Mesenchymal stem cell (in vitro differentiated cells and primary cell): Measurements from ENCODE around the gene B3GNT9.

ENCODE experiments used
- DNase-seq: peaks from one replicate; pipeline ENCODE4 v3.0.0-alpha.2; 2013
- H2AFZ ChIP-seq: one replicate; pipeline ENCODE4 v1.6.1; 2013; ENCODE audit warnings: low read depth, mild to moderate bottlenecking, control low read depth, inconsistent platforms, low read length, moderate library complexity
- H2AK5ac ChIP-seq: 2 replicates; pipeline ENCODE4 v1.6.1; 2013; ENCODE audit warnings: low read length, moderate library complexity, mild to moderate bottlenecking, inconsistent platforms; ENCODE audit not compliant: severe bottlenecking
- H2BK120ac ChIP-seq: one replicate; pipeline ENCODE4 v1.6.1; 2013; ENCODE audit warnings: low read depth, mild to moderate bottlenecking, inconsistent platforms, low read length, moderate library complexity
- H2BK12ac ChIP-seq, 2 experiments: one replicate each; pipeline ENCODE4 v1.6.1; 2013; ENCODE audit warnings: inconsistent platforms in 2 of 2, low read length in 2 of 2, mild to moderate bottlenecking in 2 of 2, moderate library complexity in 2 of 2, control low read depth in 1 of 2
- H2BK15ac ChIP-seq: one replicate; pipeline ENCODE4 v1.6.1; 2013; ENCODE audit warnings: mild to moderate bottlenecking, low read depth, inconsistent platforms; ENCODE audit not compliant: poor library complexity, severe bottlenecking
- H2BK5ac ChIP-seq: 2 replicates; pipeline ENCODE4 v1.6.1; 2013; ENCODE audit warnings: low read depth, mild to moderate bottlenecking, low read length, control low read depth, inconsistent platforms; ENCODE audit not compliant: poor library complexity, severe bottlenecking
- H3K14ac ChIP-seq, 2 experiments: one replicate each; pipeline ENCODE4 v1.6.1; 2013; ENCODE audit warnings: inconsistent platforms in 2 of 2, low read length in 2 of 2, control low read depth in 1 of 2, mild to moderate bottlenecking in 1 of 2, moderate library complexity in 1 of 2
- H3K18ac ChIP-seq, 2 experiments: one replicate each; pipeline ENCODE4 v1.6.1; 2013; ENCODE audit warnings: inconsistent platforms in 2 of 2, low read length in 2 of 2, control low read depth in 1 of 2, low read depth in 1 of 2, mild to moderate bottlenecking in 1 of 2
- H3K23ac ChIP-seq, 2 experiments: one replicate each; pipeline ENCODE4 v1.6.1; 2013; ENCODE audit warnings: inconsistent platforms in 2 of 2, low read length in 2 of 2, mild to moderate bottlenecking in 2 of 2, moderate library complexity in 2 of 2, control low read depth in 1 of 2
- H3K27ac ChIP-seq: 2 replicates; pipeline ENCODE4 v1.5.1; 2013; ENCODE audit warnings: mild to moderate bottlenecking, moderate library complexity, low read length, control low read depth, inconsistent platforms; ENCODE audit not compliant: poor library complexity, severe bottlenecking
- H3K27me3 ChIP-seq, 2 experiments: 2 replicates each; pipeline versions ENCODE4 v1.6.1 to v1.7.0; 2013; ENCODE audit warnings: low read length in 2 of 2, mild to moderate bottlenecking in 2 of 2, moderate library complexity in 2 of 2, control low read depth in 1 of 2, inconsistent platforms in 1 of 2; ENCODE audit not compliant: control insufficient read depth in 1 of 2, insufficient read depth in 1 of 2
- H3K36me3 ChIP-seq, 2 experiments: 2 replicates each; pipeline versions ENCODE4 v1.6.1 to v1.7.0; 2013; ENCODE audit warnings: low read length in 2 of 2, control low read depth in 1 of 2, inconsistent platforms in 1 of 2, low read depth in 1 of 2, mild to moderate bottlenecking in 1 of 2; ENCODE audit not compliant: insufficient read depth in 2 of 2, control insufficient read depth in 1 of 2
- H3K4ac ChIP-seq, 2 experiments: one replicate each; pipeline ENCODE4 v1.6.1; 2013; ENCODE audit warnings: inconsistent platforms in 2 of 2, low read length in 2 of 2, mild to moderate bottlenecking in 2 of 2, moderate library complexity in 2 of 2, control low read depth in 1 of 2, low read depth in 1 of 2
- H3K4me1 ChIP-seq: 2 replicates; pipeline ENCODE4 v1.6.1; 2013; ENCODE audit warnings: low read depth, low read length, control low read depth; ENCODE audit not compliant: control insufficient read depth, insufficient read depth
- H3K4me2 ChIP-seq: 2 replicates; pipeline ENCODE4 v1.6.1; 2013; ENCODE audit warnings: low read length, mild to moderate bottlenecking, inconsistent platforms; ENCODE audit not compliant: poor library complexity, severe bottlenecking
- H3K4me3 ChIP-seq, 2 experiments: 2 replicates each; pipeline versions ENCODE4 v1.5.1 to v1.7.0; 2013; ENCODE audit warnings: low read length in 2 of 2, mild to moderate bottlenecking in 2 of 2, control low read depth in 1 of 2, low read depth in 1 of 2; ENCODE audit not compliant: insufficient read depth in 1 of 2
- H3K79me1 ChIP-seq: replicated peaks from 2 replicates; pipeline ENCODE4 v1.6.1; 2013; ENCODE audit warnings: mild to moderate bottlenecking, control low read depth, low read length, inconsistent platforms; ENCODE audit not compliant: poor library complexity, severe bottlenecking
- H3K9ac ChIP-seq: 2 replicates; pipeline ENCODE4 v1.7.0; 2013; ENCODE audit warnings: mild to moderate bottlenecking, low read length, moderate library complexity
- H3K9me3 ChIP-seq: 2 replicates; pipeline ENCODE4 v1.7.0; 2013; ENCODE audit warnings: mild to moderate bottlenecking, low read length; ENCODE audit not compliant: control insufficient read depth
- H4K8ac ChIP-seq: one replicate; pipeline ENCODE4 v1.6.1; 2013; ENCODE audit warnings: inconsistent platforms, mild to moderate bottlenecking, low read length, moderate library complexity
- H4K91ac ChIP-seq: one replicate; pipeline ENCODE4 v1.6.1; 2013; ENCODE audit warnings: mild to moderate bottlenecking, low read length, inconsistent platforms
- WGBS: methylation state at CpG from one replicate; pipeline ENCODE4 v1.1.7; 2013; ENCODE audit warnings: mixed read lengths; 5-methylcytosine and 5-hydroxymethylcytosine counted together

Gene B3GNT9

GRCh38 chr16:67188323-67188722, 37.5 kb upstream of the B3GNT9 start:
- H2AFZ ChIP-seq, result no peak overlapping the region
- no peak overlapping the region for H3K27ac ChIP-seq
- no peak for DNase-seq
- no peak overlapping the region for H3K23ac ChIP-seq
- WGBS, result 86% methylated on average over 4 of the region's 4 CpGs
- H3K79me1 ChIP-seq, result peaks cover under 1% of the 10 kb centered on the region
- no peak overlapping the region for H3K18ac ChIP-seq
- peaks cover 2% of the 10 kb centered on the region in 2 experiments for H3K36me3 ChIP-seq
- no peak overlapping the region for H3K4ac ChIP-seq
- H3K4me1 ChIP-seq, result peaks cover 40% of the 10 kb centered on the region
- no peaks in the 10 kb centered on the region for H3K9me3 ChIP-seq
- no peak overlapping the region for H2BK12ac ChIP-seq
- H3K14ac ChIP-seq, result no peak overlapping the region
- no peak overlapping the region for H2BK15ac ChIP-seq
- H4K91ac ChIP-seq, result no peak overlapping the region
- no peak overlapping the region for H3K4me2 ChIP-seq
- no peak overlapping the region for H3K4me3 ChIP-seq
- no peak overlapping the region for H4K8ac ChIP-seq
- no peak overlapping the region for H3K9ac ChIP-seq
- H2BK120ac ChIP-seq, result no peak overlapping the region
- no peak overlapping the region for H2BK5ac ChIP-seq
- H2AK5ac ChIP-seq, result no peak overlapping the region
- H3K27me3 ChIP-seq, result no peaks in the 10 kb centered on the region

- no peak overlapping the region for H2AFZ ChIP-seq
- no peak overlapping the region for H2BK120ac ChIP-seq
- no peaks in the 10 kb centered on the region for H3K36me3 ChIP-seq
- H3K27me3 ChIP-seq, result no peaks in the 10 kb centered on the region
- no peaks in the 10 kb centered on the region for H3K9me3 ChIP-seq
- no peak overlapping the region for H3K27ac ChIP-seq
- no peak overlapping the region for H3K4me2 ChIP-seq
- H2BK12ac ChIP-seq, result no peak overlapping the region
- no peak for DNase-seq
- WGBS, result 92% methylated on average over 26 of the region's 26 CpGs
- no peak overlapping the region for H2BK5ac ChIP-seq
- no peak overlapping the region for H3K9ac ChIP-seq
- no peak overlapping the region for H2AK5ac ChIP-seq
- H3K18ac ChIP-seq, result no peak overlapping the region
- H3K4me1 ChIP-seq, result peaks cover 37% of the 10 kb centered on the region
- no peak overlapping the region for H4K8ac ChIP-seq
- H2BK15ac ChIP-seq, result no peak overlapping the region
- no peak overlapping the region for H3K4ac ChIP-seq
- no peak overlapping the region for H4K91ac ChIP-seq
- H3K23ac ChIP-seq, result no peak overlapping the region
- no peak overlapping the region for H3K4me3 ChIP-seq
- peaks cover 4% of the 10 kb centered on the region for H3K79me1 ChIP-seq
- no peak overlapping the region for H3K14ac ChIP-seq
Measured at GRCh38 chr16:67187175-67187890, 36.5 kb upstream of the B3GNT9 start.

- peaks cover 5% of the 10 kb centered on the region for H3K79me1 ChIP-seq
- no peak overlapping the region for H3K9ac ChIP-seq
- H4K8ac ChIP-seq, result no peak overlapping the region
- H2AFZ ChIP-seq, result no peak overlapping the region
- H3K9me3 ChIP-seq, result no peaks in the 10 kb centered on the region
- no peak overlapping the region for H2BK120ac ChIP-seq
- no peak overlapping the region for H3K4me3 ChIP-seq
- peaks cover 35% of the 10 kb centered on the region for H3K4me1 ChIP-seq
- no peak overlapping the region for H2BK5ac ChIP-seq
- H3K23ac ChIP-seq, result no peak overlapping the region
- no peak overlapping the region for H2AK5ac ChIP-seq
- peak overlapping the region in 1 of 2 experiments; percentile 21 for H3K14ac ChIP-seq
- no peak for DNase-seq
- H3K18ac ChIP-seq, result no peak overlapping the region
- no peak overlapping the region for H3K4me2 ChIP-seq
- no peak overlapping the region for H4K91ac ChIP-seq
- H3K27ac ChIP-seq, result no peak overlapping the region
- 61% methylated on average over 4 of the region's 5 CpGs for WGBS
- no peak overlapping the region for H2BK12ac ChIP-seq
- H3K4ac ChIP-seq, result no peak overlapping the region
- no peak overlapping the region for H2BK15ac ChIP-seq
- no peaks in the 10 kb centered on the region for H3K36me3 ChIP-seq
- no peaks in the 10 kb centered on the region for H3K27me3 ChIP-seq
Measured at GRCh38 chr16:67186550-67186950, 35.8 kb upstream of the B3GNT9 start.

- peaks cover 12% of the 10 kb centered on the region for H3K79me1 ChIP-seq
- peak overlapping the region in 1 of 2 experiments; percentile 65 for H3K4me3 ChIP-seq
- no peak overlapping the region for H2AFZ ChIP-seq
- peak overlapping the region; percentile 31 for H3K9ac ChIP-seq
- no peak overlapping the region for H3K14ac ChIP-seq
- H3K23ac ChIP-seq, result no peak overlapping the region
- no peak overlapping the region for H3K27ac ChIP-seq
- no peaks in the 10 kb centered on the region for H3K9me3 ChIP-seq
- no peak overlapping the region for H3K4ac ChIP-seq
- DNase-seq, result no peak
- no peak overlapping the region for H2BK5ac ChIP-seq
- H3K27me3 ChIP-seq, result no peaks in the 10 kb centered on the region
- no peak overlapping the region for H2BK120ac ChIP-seq
- no peak overlapping the region for H4K91ac ChIP-seq
- no peak overlapping the region for H3K18ac ChIP-seq
- no peak overlapping the region for H3K4me2 ChIP-seq
- H3K36me3 ChIP-seq, result peaks cover 0 to under 1% of the 10 kb centered on the region in 2 experiments
- 23% methylated on average over 5 of the region's 12 CpGs for WGBS
- no peak overlapping the region for H2AK5ac ChIP-seq
- H2BK12ac ChIP-seq, result no peak overlapping the region
- no peak overlapping the region for H2BK15ac ChIP-seq
- H4K8ac ChIP-seq, result no peak overlapping the region
- H3K4me1 ChIP-seq, result peaks cover 34% of the 10 kb centered on the region
Measured at GRCh38 chr16:67185651-67186134, 34.9 kb upstream of the B3GNT9 start.
